Right lobe of liver (tissue), 4 donors: ENCODE measurements around the gene CPE.

Experiments
- CTCF ChIP-seq, 4 donors: fragments of 200-600 bp in 3 of 4; fragments of 450-650 bp in 1 of 4; IDR thresholded peaks; one replicate each; pipeline versions ENCODE4 v1.5.1 to v1.8.0; 2016 to 2022; ENCODE audit warnings: antibody characterized with exemption in 4 of 4, mild to moderate bottlenecking in 2 of 4
- POLR2A ChIP-seq: fragments of 450-650 bp; IDR thresholded peaks from one replicate; pipeline ENCODE4 v1.6.1; 2017; ENCODE audit warnings: antibody characterized with exemption, mild to moderate bottlenecking
- donor health status: DM: no; HTN: no; CAD: no.
- donor health status: DM: no; HTN: no; CAD: no.
- donor health status: DM: no; HTN: yes; CAD: no.

- TF ChIP-seq CTCF (IDR thresholded peaks at IDR 0.05), result no peak
- no peak for TF ChIP-seq POLR2A
These were observed 127.4 kb downstream of the CPE start for GRCh38 chr4:165505958-165506837.
